Stimulated activated CD4-positive, alpha-beta T cell treated with anti-CD3 and anti-CD28 coated beads, Interleukin-4, amount 100 ng/mL, for 24 hours (primary cell): Measurements from ENCODE around the gene VSX1.

Experiments
- DNase-seq: peaks from one replicate; pipeline ENCODE4 v3.0.0-alpha.2; 2020

Gene VSX1

DNA sequence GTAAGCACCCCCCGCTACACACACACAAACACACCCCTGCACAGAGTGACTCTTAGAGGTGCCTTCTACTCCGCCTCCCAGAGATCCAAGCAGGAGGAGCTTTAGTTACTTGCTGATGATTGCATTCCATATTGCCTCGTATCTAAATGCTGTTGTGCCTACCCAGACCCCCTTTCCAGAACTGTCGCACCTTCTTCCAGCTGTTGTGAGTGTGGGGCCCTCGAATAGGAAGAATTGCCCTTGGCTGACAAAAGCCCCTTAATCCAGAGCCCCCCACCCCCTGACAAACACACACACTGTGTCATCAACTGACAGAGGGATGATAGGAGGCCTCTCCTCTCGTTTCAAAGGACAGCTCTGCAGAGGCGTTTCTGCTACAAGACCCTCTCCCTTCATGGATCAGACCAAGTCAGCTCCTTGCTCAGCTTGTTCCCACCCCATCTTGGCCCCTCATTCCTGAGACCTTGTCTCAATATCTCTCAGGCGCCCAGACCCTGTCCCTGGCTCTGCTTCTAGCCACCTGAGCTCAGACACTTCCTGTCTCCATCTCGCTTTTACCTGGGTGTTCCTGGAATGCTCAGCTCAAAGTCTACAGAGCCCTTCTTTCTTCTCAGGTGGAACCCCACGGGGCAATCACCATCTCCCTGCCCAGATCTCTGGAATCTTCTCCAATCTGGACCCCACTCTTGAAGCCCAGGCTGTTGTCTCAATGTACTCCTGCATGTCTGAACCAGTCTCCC lies 4.0 kb upstream of the VSX1 start:
- no peak for DNase-seq

DNA sequence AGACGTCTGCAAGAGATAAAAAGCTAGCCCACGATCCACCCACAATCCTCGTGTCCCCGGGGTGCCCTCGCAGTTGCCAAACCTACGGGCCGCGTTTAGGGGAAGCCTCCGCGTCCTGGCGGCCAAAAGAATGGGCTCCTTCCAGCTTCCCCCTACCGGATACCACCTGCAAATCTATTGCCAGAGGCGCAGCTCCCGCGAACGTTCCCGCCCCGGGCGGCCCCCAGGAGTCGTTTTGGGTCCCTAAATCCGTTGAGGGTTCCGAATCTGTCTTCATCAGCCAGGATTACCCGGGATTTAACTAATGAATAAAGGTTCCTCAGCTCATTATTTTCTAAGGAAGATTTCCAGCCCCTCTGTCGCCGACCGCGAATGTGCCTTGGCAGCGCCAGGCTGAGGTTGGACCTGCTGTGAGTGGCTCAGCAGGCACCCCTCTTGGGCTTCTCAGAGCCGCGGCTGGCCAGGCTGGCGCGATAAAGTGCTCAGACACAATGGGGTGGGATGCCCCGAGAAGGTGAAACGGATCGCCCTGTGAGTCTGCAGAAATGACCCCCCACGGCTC lies 2.8 kb upstream of the VSX1 start:
- DNase-seq: no peak

DNA sequence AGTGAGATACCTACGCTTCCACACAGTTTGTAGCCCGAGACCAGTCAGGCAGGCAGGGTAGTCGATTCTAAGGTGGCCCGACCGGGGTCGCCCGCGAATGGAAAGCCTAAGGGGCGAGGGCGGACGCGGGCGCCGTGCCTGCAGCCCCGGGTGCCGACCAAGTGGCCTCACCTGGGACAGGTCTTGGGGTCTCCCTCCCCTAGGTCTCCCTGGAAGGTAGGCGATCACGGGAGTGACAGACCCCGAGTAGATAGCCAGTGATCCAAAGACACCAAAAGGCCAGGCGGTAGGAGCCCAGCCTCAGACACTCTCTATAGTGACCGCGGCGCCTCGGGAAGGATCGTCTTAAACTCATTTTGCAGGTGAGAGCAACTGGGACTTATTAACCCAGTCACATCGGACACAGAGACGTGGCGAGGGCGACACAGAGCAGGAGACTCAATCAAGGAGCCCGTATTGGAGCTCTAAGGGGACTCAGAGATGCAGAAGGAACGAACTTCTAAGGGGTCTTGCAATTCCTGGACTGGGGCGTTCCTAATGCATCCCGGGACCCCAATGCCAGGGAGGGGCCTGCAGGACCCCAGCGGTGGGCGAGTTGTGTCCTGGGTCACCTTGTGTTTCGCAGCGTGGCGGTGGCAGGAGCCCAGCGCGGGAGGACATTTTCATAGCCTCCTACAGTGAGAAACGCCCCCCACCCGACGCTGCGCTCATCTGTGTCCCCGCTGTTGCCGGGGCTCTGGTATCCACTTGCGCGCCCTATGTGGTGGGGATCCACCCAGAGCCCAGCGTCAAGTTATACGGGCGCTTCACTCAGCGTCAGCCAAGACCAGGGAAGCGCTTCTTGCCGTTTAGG lies 2.1 kb upstream of the VSX1 start:
- peak; percentile 57 for DNase-seq

DNA sequence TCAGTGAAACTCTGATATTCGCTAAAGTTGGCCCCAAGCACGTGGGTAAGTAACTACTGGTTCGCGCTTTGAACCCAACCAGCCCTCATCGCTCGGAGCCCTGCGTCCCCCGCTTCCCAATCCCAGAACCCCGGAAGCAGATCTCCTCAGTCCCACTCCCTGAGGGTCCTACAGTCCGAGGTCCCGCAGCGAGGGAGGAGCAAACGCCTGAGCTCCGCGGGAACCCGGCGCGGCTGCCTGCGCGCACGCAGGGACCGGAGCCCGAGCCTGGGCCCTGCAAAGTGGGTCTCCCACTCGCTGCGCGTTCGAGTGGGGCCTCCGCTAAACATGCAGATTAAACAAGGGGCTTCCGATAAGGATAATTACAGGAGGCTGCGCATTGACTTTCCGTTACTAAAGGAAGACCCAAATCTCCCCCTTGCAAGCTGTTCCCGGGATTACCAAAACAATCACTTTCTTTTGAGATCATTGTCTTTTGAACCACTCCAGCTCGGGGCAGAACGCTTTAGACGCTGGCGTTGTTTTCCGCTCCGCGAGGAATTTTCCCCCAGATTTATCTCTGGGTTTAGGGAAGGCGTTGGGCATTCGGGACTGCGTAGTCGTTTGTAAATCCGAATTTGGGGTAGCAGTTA lies 1.3 kb upstream of the VSX1 start:
- no peak for DNase-seq

DNA sequence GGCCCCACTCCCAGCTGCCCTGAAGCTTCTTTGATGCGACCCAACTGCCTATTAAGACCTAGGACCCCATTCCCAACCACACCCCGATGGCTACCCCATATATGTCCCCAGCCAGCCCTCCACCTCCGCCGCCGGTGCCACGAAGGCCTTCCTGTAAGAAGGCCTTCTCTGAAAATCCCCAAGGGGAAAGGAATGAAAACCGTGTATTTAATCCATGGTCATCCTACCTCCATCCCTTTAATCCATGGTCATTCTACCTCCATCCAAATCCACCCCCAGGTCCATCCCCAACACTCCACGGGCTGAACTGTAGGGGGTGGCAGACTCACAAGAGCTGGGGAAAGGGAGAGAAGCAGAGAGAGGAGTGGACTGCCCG lies 545 bp upstream of the VSX1 start:
- no peak for DNase-seq

DNA sequence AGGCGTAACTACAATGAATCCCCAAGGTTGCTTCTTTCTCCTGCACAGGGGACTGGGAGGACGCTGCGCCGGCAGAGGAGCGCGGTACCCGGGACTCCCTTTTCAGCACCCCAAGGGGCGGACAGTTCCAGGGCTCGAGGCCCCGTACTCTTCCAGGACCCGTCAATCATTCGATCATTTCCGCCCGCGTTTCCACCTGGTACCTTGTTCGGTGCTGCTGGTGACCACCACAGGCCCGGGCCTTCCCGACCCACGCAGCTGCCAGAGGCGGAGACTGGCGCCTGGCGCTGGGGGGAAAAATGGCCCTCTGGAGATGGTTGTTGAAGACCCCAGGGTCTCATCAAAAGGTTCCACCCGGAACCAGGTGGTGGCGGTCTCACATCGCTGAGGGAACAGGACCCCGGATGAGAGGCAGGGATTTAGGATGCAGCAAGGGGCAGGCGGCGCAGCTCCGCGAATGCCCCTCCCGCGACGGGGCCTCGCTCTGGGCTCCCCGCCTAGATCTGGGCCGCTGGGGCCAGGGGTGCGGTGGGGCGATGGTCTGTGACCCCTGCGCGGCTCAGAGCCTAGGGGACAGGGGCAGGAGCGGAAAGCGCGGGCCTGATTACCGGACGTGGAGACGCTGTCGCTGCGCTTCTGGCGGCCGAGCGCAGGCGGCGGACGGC lies 744 bp downstream of the VSX1 start:
- DNase-seq: peak; percentile 21

DNA sequence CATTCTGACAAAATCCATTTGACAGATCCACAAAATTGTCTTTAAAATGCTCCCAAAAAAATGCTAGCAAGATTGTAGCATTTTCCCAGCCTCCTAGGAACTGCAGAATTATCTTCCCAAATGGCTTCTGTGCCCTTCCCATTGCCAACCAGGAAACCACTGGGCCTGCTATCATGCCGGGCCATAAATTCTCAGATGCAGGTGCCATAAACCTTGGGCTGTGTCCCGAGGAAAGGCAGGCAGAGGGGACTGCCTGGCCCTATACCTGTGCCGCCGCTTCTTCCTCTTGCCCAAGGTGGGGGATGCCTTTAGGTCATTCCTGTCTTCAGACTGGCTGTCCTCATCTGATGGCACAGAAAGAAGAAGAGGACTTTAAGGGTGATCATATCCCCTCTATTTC lies 2.8 kb downstream of the VSX1 start:
- DNase-seq: no peak

DNA sequence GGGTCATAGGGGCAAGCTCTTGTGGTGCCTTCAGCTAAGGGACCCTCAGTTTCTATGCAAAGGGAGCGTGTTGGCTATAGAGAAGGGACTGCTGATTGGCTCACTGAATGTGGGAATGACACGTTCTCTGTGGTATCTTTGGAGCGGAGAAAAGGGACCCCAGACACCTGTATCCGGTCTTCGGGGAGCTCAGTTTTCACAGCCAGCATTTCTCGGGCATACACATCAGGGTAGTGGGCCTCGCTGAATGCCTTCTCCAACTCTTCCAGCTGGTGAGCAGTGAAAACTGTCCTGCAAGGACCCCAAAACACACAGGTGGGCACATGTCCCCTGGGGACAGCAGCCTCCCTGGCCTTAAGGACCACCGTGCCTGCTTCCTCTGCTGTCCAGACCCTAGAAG lies 3.3 kb downstream of the VSX1 start:
- DNase-seq: no peak

DNA sequence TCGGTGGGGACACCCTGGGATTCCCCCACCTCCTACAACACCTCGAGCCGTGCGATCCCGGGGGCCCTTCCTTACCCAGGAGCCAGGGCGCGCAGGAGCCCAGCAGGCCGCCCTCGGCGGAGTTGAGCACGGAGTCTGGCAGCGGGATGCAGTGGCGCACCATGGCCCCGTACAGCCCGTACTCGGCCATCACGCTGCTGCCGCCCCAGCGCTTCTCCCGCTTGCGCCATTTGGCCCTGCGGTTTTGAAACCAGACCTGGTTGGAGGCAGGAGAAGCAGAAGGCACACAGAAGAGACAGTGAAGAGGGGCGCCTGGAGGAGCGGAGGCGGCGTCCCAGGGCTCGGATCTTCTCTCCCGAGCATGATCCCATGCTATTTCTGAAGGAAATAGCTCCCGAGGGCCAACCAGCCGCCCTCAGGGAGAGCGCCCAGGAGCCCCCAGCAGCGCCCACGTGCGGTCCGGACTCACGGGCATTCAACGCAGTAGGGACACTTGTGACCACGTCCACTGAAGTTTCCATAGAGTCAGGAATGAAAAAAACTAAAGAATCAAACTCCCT lies 4.3 kb downstream of the VSX1 start:
- no peak for DNase-seq

DNA sequence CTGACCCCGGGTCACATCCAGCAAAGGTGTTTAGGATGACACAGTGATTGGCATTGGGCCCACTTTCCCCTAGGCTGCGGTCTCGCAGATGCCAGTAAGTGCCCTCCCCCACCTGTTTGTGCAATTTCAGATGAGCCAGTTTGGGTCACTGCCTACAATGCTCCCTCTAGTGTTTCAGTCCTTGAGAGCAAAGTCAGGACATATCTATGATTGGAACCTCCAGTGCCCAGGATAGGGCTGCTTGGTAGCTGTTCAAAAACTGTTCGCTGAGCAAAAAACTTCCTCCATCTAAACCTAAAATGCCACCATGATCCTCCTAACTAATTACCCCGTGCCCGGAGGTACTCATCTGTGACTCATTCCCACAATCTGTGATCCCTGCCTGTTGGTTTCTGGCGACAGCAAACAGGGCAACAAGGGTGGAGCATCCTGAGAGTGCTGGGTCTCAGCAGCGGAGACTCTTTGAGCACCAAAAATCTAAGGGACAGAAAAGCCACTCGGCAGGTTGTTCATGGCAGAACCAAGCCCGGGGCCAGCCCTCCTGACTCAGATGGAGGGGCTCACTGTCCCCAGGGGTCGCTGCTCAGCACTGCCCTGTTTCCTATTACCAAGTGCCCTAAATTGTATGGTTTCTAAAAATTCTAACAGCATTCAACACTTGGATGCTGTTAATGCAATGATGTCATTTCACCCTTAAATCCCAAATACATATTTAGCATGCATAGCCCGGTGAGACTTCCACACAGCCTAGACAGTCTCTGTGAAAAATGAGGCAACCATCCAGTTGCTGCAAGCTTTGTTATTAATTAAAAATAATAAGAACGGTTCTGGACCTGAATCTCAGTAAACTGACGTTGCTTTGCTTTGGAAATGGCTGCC lies 5.0 kb downstream of the VSX1 start:
- no peak for DNase-seq

DNA sequence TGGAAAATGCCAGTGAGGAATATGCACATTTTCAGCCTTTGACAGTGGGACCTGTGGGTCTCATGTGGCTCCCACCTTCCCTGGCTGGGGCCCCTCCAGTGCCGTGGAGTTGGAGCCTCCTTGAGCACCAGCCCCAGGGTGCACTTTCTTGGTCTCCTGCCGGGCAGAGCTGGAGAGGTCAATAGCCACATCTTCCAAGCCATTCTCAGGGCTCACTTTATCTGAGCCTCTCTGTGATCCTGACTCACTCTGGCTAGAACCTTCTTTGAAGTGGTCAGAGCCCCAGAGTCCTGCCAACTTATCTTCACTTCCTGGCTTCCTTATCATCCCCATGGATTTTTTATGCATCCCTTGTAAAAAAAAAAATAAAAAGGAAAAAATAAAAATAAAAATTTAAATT lies 5.7 kb downstream of the VSX1 start:
- DNase-seq: no peak

DNA sequence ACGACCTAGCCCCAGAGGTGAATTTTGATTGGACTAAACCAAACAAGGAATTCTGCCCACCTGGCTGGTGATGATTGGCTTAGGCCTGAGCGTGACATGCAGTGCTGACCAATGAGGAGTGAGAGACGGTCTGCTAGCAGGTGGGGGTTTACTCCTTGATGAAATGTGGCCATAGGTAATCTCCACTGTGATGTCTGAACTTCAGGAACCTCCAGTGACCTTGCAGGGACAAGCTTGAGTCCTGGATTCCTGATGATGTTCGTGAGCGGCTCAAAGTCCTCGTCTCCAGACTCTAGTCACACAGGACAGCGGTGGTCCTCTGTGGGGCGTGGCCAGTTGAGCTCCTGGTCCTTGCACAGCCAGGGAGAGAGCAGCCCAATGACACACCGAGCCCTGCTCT lies 8.4 kb downstream of the VSX1 start:
- DNase-seq: no peak

DNA sequence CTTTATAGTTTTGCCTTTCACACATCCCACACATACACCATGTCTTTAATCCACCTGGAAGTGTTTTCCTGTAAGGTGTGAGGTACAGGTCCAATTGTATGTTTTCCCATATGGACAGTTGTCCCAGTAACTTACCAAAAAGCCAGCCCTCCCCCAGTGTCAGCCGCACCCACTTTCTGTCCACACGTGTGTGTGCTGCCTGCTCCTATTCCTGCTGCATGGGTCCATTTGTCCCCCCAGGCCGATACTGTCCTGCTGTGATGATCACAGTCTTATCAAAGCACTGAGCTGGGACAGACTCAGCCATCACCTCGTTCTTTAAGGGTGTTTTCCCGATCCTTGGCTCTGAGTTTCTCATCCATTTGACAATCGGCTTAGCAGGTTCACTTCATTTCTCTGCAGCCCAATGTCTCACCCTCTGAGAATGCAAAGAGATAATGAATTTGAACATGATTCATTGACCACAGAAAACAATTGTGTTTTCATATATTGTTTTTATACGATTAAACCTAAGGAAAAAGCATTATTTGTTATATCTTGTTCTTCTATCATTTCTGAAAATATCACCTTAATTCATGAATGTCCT lies 9.6 kb downstream of the VSX1 start:
- no peak for DNase-seq

DNA sequence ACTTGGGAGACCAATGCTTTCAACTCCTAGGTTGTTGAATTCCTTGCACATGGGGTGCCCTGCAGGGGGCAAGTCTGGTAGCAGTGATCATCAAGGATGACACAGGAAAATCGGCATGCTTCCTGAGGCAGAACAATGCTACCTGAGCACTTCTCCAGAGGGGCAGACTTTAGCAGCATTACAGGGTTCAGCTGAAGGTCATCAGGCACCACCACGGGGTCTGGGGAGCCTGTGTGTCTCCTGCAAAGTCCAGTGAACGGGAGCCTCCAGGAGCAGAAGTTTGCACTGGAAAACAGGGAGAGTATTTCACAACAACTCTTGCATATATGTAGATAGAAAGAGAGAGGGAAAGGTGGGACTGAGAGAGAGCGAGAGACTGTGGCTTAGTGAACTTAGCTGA lies 10.2 kb downstream of the VSX1 start:
- no peak for DNase-seq

DNA sequence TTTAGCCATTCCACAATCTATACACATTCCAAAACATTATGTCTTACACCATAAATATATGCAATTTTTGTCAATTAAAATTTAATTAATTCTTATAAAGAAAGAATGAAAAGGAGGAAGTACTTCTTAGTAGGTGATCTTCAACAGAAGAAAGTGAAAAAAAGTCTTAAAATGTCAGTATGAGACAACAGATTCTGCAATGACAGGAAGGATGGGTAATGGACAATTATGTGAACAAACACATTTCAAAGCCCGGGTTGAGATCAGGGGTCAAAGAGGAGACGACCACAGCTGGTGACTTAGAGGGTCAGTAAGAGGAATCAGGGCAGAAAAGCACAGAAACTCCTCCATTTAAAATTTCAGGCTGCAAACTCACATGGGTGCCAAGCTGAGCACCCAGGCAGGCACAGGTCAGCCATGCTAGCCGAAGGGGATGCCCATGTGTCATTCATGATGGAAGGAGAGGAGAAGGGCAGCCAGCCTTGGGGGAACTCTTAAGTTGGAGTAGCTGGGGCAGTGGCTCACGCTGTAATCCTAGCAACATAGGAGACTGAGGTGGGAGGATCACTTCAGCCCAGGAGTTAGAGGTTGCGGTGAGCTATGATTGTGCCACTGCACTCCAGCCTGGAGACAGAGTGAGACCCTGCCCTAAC lies 11.0 kb downstream of the VSX1 start:
- no peak for DNase-seq

DNA sequence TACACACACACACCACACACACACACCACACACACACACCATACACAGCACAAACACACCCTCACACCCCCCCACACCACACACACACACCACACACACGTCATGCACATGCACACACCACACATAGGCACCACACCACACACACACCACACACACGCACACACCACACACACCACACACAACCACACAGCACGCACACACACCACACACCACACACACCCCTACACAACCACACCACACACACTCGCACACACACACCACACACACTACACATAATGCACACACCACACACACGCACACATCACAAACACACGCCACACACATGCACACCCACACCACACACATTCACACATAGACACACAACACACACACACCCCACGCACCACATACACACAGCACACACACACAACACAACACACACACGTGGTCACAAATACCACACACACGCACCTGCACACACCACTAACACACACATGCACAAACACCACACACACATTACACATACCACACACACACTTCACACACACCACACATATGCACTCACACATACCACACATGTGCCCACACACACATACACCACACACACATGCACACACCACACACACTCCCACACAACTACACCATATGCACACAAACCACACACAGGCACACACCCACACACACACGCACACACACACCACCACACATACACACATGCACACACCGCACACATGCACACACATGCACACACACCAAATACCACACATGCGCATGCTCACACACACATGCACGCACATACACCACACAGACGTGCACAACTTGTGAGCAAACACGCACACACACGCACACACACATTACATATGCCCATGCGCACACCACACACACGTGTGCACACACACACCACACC lies 14.6 kb downstream of the VSX1 start:
- no peak for DNase-seq

DNA sequence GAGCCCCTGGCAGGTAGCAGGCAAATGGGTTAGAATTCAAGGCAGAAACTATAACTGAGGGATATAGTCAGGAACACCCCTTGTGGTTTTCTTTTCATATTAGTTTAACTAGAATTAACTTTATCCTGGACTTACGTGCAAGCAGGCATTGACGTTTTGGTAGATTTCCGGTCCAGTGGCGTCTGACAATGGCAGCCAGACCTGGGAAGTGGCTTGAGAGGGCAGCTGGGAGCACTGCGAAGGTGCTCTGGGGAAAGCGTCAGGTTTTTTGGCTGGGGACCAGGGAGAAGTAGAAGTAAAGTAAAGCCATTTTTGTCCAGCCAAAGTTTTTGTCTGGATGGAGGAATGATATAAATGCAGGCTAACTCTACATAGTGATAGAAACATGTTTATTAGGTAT lies 15.6 kb downstream of the VSX1 start:
- no peak for DNase-seq

DNA sequence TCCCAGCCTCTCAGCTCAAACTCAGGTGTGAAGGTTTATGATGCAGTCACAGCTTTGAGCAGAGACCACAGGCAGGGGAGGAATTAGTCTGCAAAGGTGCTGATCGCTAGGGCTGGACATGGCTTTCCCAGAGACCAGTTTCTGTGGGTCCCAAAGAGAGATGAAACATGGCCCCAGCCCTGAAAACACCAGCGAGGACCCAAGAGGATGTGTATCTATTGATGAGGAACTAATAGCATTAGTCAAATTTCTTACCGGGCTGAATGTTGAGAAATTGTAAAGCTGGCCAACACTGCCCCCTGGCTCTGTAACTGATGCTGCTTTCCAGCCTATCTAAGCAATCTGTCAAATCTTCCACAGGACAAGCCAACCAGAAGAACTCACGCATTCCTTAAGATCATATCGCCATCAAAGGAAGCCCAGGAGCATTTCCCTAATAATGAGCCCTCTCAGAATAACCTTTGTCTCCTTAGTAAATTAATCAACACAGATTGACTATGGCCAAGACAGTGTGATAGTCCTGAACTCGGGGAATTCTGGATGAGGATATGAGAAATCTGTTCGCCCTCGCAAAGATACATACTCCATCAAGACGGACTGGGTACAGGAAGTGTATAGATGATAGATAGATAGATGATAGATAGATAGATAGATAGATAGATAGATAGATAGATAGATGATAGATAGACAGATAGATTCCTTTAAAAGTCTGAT lies 16.2 kb downstream of the VSX1 start:
- peak; percentile 64 for DNase-seq

DNA sequence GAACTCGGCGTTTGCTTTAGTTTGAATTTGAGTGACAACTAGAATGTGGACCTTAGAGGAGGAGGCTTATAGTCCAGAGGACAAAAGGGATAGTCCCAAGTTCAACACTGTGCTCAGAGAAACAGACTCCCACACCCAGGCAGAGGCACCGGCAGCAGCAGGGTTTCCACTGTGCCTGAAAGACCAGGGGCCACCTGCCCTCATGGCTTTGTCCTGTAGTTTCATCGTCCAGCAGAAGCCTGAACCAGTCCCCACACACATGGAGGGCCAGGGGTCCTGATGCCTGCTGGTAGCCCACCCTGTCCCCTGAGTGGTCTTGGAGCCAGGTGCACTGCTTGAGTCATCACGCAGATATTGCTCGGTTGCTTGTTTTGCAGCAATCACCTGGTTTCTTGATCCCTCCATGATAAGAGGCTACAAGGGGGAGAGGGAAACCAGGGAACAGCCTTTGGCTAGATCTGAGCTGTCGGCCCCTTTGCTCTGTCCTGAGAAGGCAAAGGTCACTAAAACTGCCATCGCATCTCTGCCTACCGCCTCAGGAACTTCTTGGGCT lies 16.8 kb downstream of the VSX1 start:
- DNase-seq: no peak
